Panc1 (cell line): ENCODE data around the gene TSHZ2.

Source experiments
- POLR2AphosphoS5 ChIP-seq: IDR thresholded peaks from 2 replicates; pipeline ENCODE4 v1.6.1; 2012; ENCODE audit warnings: mild to moderate bottlenecking, low read depth, low read length, moderate library complexity
- SIN3A ChIP-seq: IDR thresholded peaks from 2 replicates; pipeline ENCODE4 v1.6.1; 2012; ENCODE audit warnings: low read depth, mild to moderate bottlenecking, low read length, moderate library complexity, borderline replicate concordance; ENCODE audit not compliant: insufficient read depth
- TCF7L2 ChIP-seq: IDR thresholded peaks from 2 replicates; pipeline ENCODE4 v1.6.1; 2011; ENCODE audit warnings: mild to moderate bottlenecking, low read depth, low read length, inconsistent platforms
- TF ChIP-seq, protein P1 (sequence below): fragments of 450-650 bp; IDR thresholded peaks from 2 replicates; pipeline ENCODE4 v1.5.1; 2017; ENCODE audit warnings: mild to moderate bottlenecking
- TF ChIP-seq, protein P2 (sequence below), 2 experiments: IDR thresholded peaks; 2 replicates each; pipeline ENCODE4 v1.6.1; 2011 to 2012; ENCODE audit warnings: low read depth in 2 of 2, control low read depth in 1 of 2, low read length in 1 of 2, mild to moderate bottlenecking in 1 of 2, moderate library complexity in 1 of 2; ENCODE audit not compliant: insufficient read depth in 1 of 2

DNA sequence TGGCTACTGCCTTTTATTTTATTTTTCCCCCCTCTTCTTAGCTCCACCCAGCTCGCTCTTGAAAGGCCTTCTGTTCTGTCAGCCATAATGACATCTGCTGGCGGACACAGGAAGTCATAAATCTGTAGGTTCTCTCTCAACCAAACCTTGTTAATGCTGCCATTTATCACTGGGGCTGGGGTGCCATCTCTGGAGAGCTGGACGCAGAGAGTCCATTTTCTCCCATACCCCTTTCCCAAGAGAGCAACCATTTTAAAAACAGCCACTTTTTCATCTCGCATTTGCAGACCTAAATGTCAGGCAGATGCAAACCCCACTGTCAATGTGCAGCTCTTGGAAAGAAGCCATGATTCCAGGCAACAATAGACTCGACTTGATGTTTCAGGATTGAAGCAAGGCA is 13.0 kb upstream of the TSHZ2 start:
- TF ChIP-seq, protein P1, sequence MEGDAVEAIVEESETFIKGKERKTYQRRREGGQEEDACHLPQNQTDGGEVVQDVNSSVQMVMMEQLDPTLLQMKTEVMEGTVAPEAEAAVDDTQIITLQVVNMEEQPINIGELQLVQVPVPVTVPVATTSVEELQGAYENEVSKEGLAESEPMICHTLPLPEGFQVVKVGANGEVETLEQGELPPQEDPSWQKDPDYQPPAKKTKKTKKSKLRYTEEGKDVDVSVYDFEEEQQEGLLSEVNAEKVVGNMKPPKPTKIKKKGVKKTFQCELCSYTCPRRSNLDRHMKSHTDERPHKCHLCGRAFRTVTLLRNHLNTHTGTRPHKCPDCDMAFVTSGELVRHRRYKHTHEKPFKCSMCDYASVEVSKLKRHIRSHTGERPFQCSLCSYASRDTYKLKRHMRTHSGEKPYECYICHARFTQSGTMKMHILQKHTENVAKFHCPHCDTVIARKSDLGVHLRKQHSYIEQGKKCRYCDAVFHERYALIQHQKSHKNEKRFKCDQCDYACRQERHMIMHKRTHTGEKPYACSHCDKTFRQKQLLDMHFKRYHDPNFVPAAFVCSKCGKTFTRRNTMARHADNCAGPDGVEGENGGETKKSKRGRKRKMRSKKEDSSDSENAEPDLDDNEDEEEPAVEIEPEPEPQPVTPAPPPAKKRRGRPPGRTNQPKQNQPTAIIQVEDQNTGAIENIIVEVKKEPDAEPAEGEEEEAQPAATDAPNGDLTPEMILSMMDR: peak; percentile 12; the same call in 1 of the 2 replicates
- TF ChIP-seq, protein P2, sequence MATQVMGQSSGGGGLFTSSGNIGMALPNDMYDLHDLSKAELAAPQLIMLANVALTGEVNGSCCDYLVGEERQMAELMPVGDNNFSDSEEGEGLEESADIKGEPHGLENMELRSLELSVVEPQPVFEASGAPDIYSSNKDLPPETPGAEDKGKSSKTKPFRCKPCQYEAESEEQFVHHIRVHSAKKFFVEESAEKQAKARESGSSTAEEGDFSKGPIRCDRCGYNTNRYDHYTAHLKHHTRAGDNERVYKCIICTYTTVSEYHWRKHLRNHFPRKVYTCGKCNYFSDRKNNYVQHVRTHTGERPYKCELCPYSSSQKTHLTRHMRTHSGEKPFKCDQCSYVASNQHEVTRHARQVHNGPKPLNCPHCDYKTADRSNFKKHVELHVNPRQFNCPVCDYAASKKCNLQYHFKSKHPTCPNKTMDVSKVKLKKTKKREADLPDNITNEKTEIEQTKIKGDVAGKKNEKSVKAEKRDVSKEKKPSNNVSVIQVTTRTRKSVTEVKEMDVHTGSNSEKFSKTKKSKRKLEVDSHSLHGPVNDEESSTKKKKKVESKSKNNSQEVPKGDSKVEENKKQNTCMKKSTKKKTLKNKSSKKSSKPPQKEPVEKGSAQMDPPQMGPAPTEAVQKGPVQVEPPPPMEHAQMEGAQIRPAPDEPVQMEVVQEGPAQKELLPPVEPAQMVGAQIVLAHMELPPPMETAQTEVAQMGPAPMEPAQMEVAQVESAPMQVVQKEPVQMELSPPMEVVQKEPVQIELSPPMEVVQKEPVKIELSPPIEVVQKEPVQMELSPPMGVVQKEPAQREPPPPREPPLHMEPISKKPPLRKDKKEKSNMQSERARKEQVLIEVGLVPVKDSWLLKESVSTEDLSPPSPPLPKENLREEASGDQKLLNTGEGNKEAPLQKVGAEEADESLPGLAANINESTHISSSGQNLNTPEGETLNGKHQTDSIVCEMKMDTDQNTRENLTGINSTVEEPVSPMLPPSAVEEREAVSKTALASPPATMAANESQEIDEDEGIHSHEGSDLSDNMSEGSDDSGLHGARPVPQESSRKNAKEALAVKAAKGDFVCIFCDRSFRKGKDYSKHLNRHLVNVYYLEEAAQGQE (IDR thresholded peaks at IDR 0.05; ENCODE audit: insufficient read depth in 1 of 2, low read depth in 2 of 2, low read length in 1 of 2): no peak
- TF ChIP-seq POLR2AphosphoS5 (no peak), SIN3A (no peak), TCF7L2 (no peak)
